ENCODE data around the gene DSCAM.

DNA sequence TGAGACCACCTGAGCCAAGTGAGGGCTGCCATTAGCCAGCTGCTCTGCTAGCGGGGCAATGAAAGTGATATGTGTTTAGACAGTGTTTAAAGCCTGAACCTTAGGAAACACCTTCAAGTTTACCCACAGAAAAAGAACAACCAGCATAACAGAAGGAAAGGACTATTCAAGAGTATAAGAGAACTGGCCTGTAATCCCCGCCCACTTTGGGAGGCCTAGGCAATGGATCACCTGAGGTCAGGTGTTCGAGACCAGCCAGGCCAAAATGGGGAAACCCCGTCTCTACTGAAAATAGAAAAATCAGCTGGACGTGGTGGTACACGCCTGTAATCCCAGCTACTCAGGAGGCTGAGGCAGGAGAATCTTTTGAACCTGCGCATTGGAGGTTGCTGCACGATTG is 830.3 kb downstream of the DSCAM start:
- TF ChIP-seq CTCF (IDR thresholded peaks at IDR 0.05) (no peak), POLR2A (IDR thresholded peaks at IDR 0.05) (no peak)

Measured in Peyer's patch (tissue), 4 donors.